GM18519 (cell line): Measurements from ENCODE around the gene LBP.
"Not testable (repeated sequence)": the region's sequence is repeated elsewhere in the genome, so short reads cannot be mapped to it uniquely, and the experiment has no call there.

Experiments
- ATAC-seq: cut with Tn5 transposase; IDR thresholded peaks from one replicate; pipeline ENCODE4 v1.9.1; 2021; ENCODE audit warnings: mild to moderate bottlenecking, moderate library complexity; ENCODE audit not compliant: unreplicated experiment, low FRiP score

Gene LBP

GRCh38 chr20:38317422-38317821, 28.9 kb upstream of the LBP start:
- no peak for ATAC-seq

- no peak for ATAC-seq
These were observed 26.1 kb upstream of the LBP start for GRCh38 chr20:38320221-38320620.

- no peak for ATAC-seq
These were observed 24.2 kb upstream of the LBP start for GRCh38 chr20:38321959-38322598.

GRCh38 chr20:38324159-38324558, 22.1 kb upstream of the LBP start:
- ATAC-seq = no peak

- no peak for ATAC-seq
These were observed 21.1 kb upstream of the LBP start for GRCh38 chr20:38325167-38325566.

GRCh38 chr20:38325905-38326304, 20.4 kb upstream of the LBP start:
- ATAC-seq = no peak

- ATAC-seq = no peak
These were observed 20.0 kb upstream of the LBP start for GRCh38 chr20:38326309-38326708.

- no peak for ATAC-seq
These were observed 15.6 kb upstream of the LBP start for GRCh38 chr20:38330638-38331037.

GRCh38 chr20:38331245-38331644, 15.0 kb upstream of the LBP start:
- ATAC-seq = no peak

GRCh38 chr20:38331814-38332213, 14.5 kb upstream of the LBP start:
- no peak for ATAC-seq

- ATAC-seq = no peak
These were observed 12.3 kb upstream of the LBP start for GRCh38 chr20:38334016-38334415.

- no peak for ATAC-seq
These were observed 9.6 kb upstream of the LBP start for GRCh38 chr20:38336726-38337125.

- ATAC-seq = no peak
These were observed 8.6 kb upstream of the LBP start for GRCh38 chr20:38337561-38338140.

- ATAC-seq = no peak
These were observed 7.3 kb upstream of the LBP start for GRCh38 chr20:38338849-38339520.

- ATAC-seq = not testable (repeated sequence)
These were observed 6.8 kb upstream of the LBP start for GRCh38 chr20:38339521-38339896.

GRCh38 chr20:38339997-38340396, 6.3 kb upstream of the LBP start:
- ATAC-seq = no peak

- no peak for ATAC-seq
These were observed 5.6 kb upstream of the LBP start for GRCh38 chr20:38340693-38341092.

GRCh38 chr20:38342216-38342615, 4.1 kb upstream of the LBP start:
- ATAC-seq = no peak

- ATAC-seq = no peak
These were observed 3.5 kb upstream of the LBP start for GRCh38 chr20:38342713-38343310.

- no peak for ATAC-seq
These were observed 2.8 kb upstream of the LBP start for GRCh38 chr20:38343311-38344106.
